ENCODE data around the gene MCAT.

Gene MCAT

DNA sequence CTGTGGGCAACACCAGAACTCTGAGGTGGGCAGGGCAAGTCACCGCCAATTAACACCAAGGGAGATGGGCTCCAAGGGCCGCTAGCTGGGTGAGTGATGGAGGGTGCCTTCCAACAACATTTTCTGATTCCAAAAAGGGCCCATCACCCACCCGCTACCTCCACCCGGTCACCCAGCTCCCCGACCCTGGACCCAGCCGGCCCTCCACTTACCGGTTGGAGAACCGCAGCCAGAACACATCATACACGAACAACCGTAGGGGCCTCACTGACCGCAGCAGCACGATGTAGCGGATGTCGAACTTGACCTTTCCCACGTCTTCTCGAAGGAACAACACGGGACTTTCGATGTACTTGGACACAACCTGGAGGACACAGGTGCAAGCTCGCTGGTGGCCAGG is 29.0 kb upstream of the MCAT start:
- no peak for DNase-seq (ENCODE audit: low read depth)

GRCh38 chr22:43171607-43172006 is 28.4 kb upstream of the MCAT start:
- no peak for DNase-seq (ENCODE audit: low read depth)

GRCh38 chr22:43171019-43171491 is 27.9 kb upstream of the MCAT start:
- DNase-seq (ENCODE audit: low read depth): no peak

DNA sequence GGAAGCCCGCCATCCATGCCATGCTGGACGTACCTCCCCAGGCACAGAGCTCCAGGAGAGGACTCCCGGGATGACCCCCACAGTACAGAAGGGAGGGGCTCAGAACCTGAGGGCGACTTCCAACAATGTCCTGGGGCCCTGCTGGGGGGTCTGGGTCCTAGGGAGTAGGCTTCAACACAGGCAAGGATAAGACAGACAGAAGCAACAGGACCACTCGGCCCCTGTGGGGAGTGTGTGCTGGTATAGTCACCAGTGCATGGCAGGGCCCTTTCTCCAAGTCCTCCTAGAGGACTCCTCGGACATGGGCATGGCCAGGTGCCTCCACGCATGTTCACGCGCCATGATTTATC is 26.9 kb upstream of the MCAT start:
- DNase-seq (ENCODE audit: low read depth): no peak

GRCh38 chr22:43169310-43170130 is 26.3 kb upstream of the MCAT start:
- no peak for DNase-seq (ENCODE audit: low read depth)

DNA sequence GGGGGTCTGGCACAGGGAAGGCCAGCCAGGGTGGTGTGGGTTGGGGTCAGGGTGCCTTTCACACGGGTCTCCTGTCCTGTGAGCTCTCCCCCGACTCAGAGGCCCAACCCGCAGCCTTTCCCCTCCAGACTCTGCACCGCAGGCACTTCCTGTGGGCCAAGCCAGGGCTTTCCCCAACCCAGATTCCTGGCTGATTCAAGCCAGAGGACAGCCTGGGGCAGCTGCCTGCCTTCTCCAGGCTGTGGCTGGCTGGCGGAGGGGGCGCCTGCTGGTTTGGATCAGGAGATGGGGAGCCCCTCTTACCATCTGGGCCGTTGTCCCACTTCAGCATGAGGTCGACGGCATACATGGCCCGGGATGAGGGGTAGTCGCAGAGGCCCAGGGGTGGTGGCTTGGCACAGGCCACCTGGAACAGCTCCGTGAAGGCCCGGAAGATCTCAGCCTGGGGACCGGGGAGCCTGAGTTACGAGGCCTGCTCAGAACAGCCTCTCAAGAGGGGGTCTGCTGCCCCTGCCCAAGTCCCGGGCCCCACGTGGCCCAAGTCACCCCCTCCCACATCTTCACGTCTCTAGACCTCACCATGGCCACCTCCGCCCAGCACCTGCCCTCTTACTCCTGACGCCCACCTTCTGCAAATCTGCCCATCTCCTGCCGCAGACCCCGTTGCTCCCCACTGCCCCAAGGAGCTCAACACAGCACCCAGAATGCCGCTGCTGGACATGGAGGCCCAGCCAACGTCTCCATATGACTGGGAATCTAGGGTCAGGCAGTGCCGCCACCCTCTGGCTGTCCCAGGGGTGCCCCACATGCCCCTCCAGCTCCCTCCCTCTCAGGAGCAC is 25.5 kb upstream of the MCAT start:
- no peak for DNase-seq (ENCODE audit: low read depth)

- DNase-seq (ENCODE audit: low read depth): no peak
These were observed 23.9 kb upstream of the MCAT start for GRCh38 chr22:43167001-43167589.

- DNase-seq (ENCODE audit: low read depth): no peak
These were observed 23.1 kb upstream of the MCAT start for GRCh38 chr22:43166132-43166930.

GRCh38 chr22:43164636-43165035 is 21.4 kb upstream of the MCAT start:
- DNase-seq (ENCODE audit: low read depth): no peak

GRCh38 chr22:43163241-43163795 is 20.1 kb upstream of the MCAT start:
- no peak for DNase-seq (ENCODE audit: low read depth)

- no peak for DNase-seq (ENCODE audit: low read depth)
These were observed 19.4 kb upstream of the MCAT start for GRCh38 chr22:43162412-43163150.

GRCh38 chr22:43160497-43161126 is 17.4 kb upstream of the MCAT start:
- DNase-seq (ENCODE audit: low read depth): no peak

DNA sequence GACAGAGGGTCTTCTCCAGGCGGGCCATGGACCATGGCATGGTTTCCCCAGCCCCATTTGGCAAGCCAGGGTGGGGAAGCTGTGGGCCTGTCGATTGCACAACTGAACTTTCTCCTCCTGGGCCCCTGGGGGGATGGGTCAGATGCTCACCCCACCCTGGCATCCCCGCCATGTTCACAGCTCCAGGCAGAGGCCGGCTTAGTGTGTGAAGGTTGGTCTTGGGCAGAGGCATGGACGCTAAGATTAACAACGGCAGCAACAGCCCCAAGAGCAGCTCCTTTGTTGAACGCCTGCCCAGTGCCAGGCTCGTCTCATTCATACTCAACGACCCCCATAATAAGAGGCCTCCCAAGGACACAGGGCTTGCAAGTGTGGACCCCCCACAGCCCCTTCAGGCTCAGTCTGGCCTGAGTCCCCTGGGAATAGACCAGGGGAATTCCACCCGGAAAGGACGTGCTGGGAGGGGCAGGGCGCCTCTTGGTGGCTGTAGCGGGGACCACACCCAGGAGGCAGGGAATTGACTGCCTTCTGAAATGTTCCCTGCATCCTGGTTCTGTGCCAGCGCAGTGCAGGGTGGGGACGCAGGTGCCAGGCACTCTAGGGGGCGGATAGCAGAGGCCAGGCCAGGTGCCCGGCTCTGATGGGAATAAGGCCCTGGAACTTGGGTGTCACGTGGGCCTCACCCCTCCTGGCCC is 16.4 kb upstream of the MCAT start:
- no peak for DNase-seq (ENCODE audit: low read depth)

DNA sequence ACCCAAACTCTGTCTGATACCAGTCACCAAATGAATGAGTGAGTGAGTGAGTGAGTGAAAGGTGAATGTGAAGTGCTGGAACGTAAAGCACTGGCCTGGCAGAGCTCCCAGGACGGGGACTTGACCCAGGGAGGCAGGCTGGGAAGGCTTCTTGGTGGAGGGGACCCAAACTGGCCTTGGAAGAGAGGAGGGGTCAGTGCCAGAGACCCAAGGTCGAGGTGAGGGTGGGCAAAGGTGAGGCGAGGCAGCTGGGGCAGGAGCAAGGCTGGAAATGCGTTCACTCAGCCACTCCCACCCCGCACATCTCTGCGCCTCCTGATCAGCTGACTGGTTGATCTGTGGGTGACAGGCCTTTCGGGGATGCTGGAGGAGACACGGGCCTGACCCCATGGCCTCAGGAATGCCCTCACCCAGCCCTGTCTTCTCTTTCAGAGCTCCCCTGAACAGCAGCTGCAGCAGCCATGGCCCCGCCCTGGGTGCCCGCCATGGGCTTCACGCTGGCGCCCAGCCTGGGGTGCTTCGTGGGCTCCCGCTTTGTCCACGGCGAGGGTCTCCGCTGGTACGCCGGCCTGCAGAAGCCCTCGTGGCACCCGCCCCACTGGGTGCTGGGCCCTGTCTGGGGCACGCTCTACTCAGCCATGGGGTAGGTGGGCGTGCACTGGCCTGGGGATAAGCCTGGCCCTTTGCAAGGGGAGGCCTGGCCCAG is 15.7 kb upstream of the MCAT start:
- DNase-seq (ENCODE audit: low read depth): no peak

DNA sequence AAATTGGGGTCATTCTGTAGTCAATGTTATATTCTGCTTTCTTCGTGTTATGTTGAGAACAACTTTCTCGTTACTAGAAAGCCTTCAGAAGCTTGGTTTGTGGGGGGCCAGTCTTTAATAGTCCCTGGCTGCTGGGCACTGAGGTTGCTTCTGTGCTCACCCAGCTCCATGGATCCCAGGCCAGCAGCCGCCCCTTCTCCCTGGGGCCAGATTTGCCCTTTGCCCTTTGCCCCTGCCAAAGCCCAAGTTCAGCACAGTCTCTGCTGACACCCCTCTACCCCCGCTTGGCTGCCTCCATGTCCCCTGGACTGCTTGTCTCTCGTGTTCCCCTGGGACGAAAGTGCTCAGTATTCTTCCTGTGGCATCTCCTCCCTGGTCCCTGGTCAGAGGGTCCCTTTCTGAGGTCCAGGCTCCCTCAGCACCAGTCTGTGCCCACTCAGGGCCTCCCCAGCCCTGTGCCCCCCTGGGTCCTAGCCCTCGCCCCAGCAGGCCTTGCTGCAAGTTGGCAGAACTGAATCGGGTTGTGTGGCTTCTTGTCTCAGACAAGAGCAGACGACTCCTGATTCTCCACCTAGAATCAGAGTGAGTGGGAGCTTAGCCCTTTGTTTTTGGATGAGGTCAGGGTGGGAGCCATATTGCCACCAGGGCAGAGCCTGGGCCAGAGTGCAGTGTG is 14.8 kb upstream of the MCAT start:
- DNase-seq (ENCODE audit: low read depth): no peak

GRCh38 chr22:43156413-43156812 is 13.2 kb upstream of the MCAT start:
- no peak for DNase-seq (ENCODE audit: low read depth)

DNA sequence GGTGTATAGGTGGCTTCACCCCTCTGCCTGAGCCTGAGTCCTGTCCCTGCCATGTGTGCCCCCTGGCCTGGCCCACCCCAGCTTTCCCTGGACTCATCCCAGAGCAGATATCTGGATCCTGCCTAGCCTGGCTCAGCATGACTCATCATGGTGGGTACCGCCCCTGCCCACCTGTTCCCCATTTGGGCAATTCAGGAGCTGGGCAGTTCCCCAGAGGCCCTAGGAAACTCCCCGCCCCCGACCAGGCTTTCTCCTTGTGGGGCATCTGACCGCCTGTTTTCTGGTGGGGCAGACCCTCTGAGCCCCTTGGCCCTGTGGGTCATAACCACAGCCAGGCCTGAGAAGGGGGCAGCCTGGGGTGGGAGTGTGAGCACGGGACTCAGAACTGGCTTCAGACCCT is 12.6 kb upstream of the MCAT start:
- DNase-seq (ENCODE audit: low read depth): no peak

- DNase-seq (ENCODE audit: low read depth): no peak
These were observed 11.8 kb upstream of the MCAT start for GRCh38 chr22:43154887-43155536.

Data from stimulated activated CD8-positive, alpha-beta memory T cell treated with anti-CD3 and anti-CD28 coated beads, Interleukin-4, amount 100 ng/mL, for 24 hours (primary cell).